DOHH2 (cell line): ENCODE data around the gene SOX18.

Experiments
- H3F3A ChIP-seq: fragments of 200-600 bp; sonication (generic), shearing (Covaris generic); 2 replicates; pipeline ENCODE4 v1.6.0; 2016; ENCODE audit warnings: antibody characterized with exemption, mild to moderate bottlenecking; ENCODE audit not compliant: control insufficient read depth, insufficient read depth
- H3K27ac ChIP-seq: fragments of 200-600 bp; sonication (generic); 2 replicates; pipeline ENCODE4 v1.5.1; 2014; ENCODE audit warnings: low read depth, mild to moderate bottlenecking, low read length, moderate library complexity
- H3K27me3 ChIP-seq: fragments of 200-600 bp; sonication (generic); 2 replicates; pipeline ENCODE4 v1.6.1; 2014; ENCODE audit warnings: mild to moderate bottlenecking, low read length, mixed read lengths; ENCODE audit not compliant: control insufficient read depth
- H3K36me3 ChIP-seq: fragments of 200-600 bp; sonication (generic); 2 replicates; pipeline ENCODE4 v1.6.1; 2014; ENCODE audit warnings: mild to moderate bottlenecking, low read length, moderate library complexity, mixed read lengths; ENCODE audit not compliant: control insufficient read depth
- H3K4me1 ChIP-seq: fragments of 200-600 bp; sonication (generic); 2 replicates; pipeline ENCODE4 v1.6.1; 2014; ENCODE audit warnings: mild to moderate bottlenecking, low read length, mixed read lengths; ENCODE audit not compliant: control insufficient read depth
- H3K4me2 ChIP-seq: fragments of 200-600 bp; sonication (generic); 2 replicates; pipeline ENCODE4 v1.6.0; 2014; ENCODE audit warnings: mild to moderate bottlenecking, low read length, moderate library complexity
- H3K4me3 ChIP-seq: fragments of 200-600 bp; sonication (generic); 2 replicates; pipeline ENCODE4 v1.5.1; 2014; ENCODE audit warnings: mild to moderate bottlenecking, low read length, mixed read lengths
- H3K79me2 ChIP-seq: fragments of 200-600 bp; sonication (generic); 2 replicates; pipeline ENCODE4 v1.6.1; 2014; ENCODE audit warnings: mild to moderate bottlenecking, low read length, mixed read lengths; ENCODE audit not compliant: control insufficient read depth
- H3K9me2 ChIP-seq: fragments of 200-600 bp; sonication (generic); replicated peaks from 2 replicates; pipeline ENCODE4 v1.6.1; 2014; ENCODE audit warnings: mild to moderate bottlenecking, low read length, mixed read lengths; ENCODE audit not compliant: control insufficient read depth
- H3K9me3 ChIP-seq: fragments of 200-600 bp; sonication (generic); 2 replicates; pipeline ENCODE4 v1.6.1; 2014; ENCODE audit warnings: antibody characterized with exemption, low read length, mixed read lengths; ENCODE audit not compliant: control insufficient read depth, insufficient read depth
- H4K20me1 ChIP-seq: fragments of 200-600 bp; sonication (generic); 2 replicates; pipeline ENCODE4 v1.6.0; 2014; ENCODE audit warnings: low read depth, mild to moderate bottlenecking, antibody characterized with exemption, low read length, moderate library complexity; ENCODE audit not compliant: control insufficient read depth, insufficient read depth
- EZH2phosphoT487 ChIP-seq: fragments of 200-600 bp; sonication (generic); IDR thresholded peaks from 2 replicates; pipeline ENCODE4 v1.6.1; 2017; ENCODE audit warnings: borderline replicate concordance, mild to moderate bottlenecking, antibody characterized with exemption, low read length, moderate library complexity, mixed read lengths
- TF ChIP-seq, protein P1 (sequence below): fragments of 200-600 bp; sonication (generic); IDR thresholded peaks from one replicate; pipeline ENCODE4 v1.5.1; 2014; ENCODE audit warnings: antibody characterized with exemption, mild to moderate bottlenecking, low read depth, low read length; ENCODE audit not compliant: poor library complexity, severe bottlenecking

Gene SOX18

DNA sequence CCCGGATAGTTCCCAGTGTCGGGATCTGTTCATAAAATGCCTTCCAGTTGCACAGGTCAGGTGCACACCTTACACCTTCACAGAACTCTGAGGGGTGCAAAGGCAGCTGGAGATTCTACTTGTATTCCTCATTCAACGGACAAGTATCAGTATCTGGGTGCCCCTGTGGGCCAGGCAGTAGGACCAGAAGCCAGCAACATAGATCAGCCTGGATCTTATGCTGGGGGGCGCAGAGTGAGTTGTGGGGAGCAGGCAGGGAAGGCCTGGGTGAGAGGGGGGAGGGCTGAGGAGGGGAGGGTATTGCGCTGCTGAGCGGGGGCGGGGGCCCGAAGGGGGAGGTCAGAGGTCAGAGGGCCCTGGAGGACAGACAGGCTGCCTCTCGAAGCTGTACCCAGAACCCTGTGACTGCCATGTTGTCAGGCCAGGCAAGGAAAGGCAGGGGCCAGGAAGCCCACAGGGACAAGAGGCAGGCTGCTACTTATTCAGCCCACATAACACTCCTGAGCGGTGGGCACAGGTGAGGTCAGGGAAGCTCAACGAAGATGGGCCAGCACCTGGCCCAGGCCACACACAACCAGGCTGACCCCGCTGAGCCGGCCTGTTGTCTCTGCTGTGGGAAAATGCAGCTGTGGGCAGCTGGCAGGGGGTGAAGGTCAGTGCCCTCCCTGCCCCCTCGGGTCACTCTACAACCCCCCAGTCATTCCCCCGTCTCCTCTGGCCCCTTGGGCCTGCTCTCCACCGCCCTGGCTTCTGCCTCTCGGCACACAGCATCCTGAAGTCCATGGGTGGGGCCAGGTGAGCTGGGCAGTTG, 31.6 kb upstream of the SOX18 start:
- H3K4me2 ChIP-seq, result peak overlapping the region; percentile 89
- no peaks in the 10 kb centered on the region for H3K9me3 ChIP-seq
- peaks cover 26% of the 10 kb centered on the region for H3K27me3 ChIP-seq
- H3K27ac ChIP-seq, result no peak overlapping the region
- H3F3A ChIP-seq, result peaks cover 23% of the 10 kb centered on the region
- H3K4me1 ChIP-seq, result peaks cover 58% of the 10 kb centered on the region
- H4K20me1 ChIP-seq, result no peaks in the 10 kb centered on the region
- peaks cover 23% of the 10 kb centered on the region for H3K79me2 ChIP-seq
- H3K36me3 ChIP-seq, result peaks cover 22% of the 10 kb centered on the region
- H3K4me3 ChIP-seq, result peak overlapping the region; percentile 82
- no peaks in the 10 kb centered on the region for H3K9me2 ChIP-seq
- TF ChIP-seq, protein P1, sequence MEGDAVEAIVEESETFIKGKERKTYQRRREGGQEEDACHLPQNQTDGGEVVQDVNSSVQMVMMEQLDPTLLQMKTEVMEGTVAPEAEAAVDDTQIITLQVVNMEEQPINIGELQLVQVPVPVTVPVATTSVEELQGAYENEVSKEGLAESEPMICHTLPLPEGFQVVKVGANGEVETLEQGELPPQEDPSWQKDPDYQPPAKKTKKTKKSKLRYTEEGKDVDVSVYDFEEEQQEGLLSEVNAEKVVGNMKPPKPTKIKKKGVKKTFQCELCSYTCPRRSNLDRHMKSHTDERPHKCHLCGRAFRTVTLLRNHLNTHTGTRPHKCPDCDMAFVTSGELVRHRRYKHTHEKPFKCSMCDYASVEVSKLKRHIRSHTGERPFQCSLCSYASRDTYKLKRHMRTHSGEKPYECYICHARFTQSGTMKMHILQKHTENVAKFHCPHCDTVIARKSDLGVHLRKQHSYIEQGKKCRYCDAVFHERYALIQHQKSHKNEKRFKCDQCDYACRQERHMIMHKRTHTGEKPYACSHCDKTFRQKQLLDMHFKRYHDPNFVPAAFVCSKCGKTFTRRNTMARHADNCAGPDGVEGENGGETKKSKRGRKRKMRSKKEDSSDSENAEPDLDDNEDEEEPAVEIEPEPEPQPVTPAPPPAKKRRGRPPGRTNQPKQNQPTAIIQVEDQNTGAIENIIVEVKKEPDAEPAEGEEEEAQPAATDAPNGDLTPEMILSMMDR, result no peak
- no peak for TF ChIP-seq EZH2phosphoT487

GRCh38 chr20:64080013-64080812, 30.8 kb upstream of the SOX18 start, which contains the start of gene OPRL1:
TSS of gene OPRL1 (plus strand) at chr20:64080082. CDS start at chr20:64092721, 12,639 bp downstream.
- Histone ChIP-seq H3K36me3 (peaks cover 30% of the 10 kb centered on the region), H3K9me2 (no peaks in the 10 kb centered on the region), H3K79me2 (peaks cover 25% of the 10 kb centered on the region), H3K27me3 (peaks cover 26% of the 10 kb centered on the region), H4K20me1 (no peaks in the 10 kb centered on the region), H3K27ac (peak within 1 kb of the TSS; percentile 89), H3K4me2 (peak within 1 kb of the TSS; percentile 95), H3F3A (peaks cover 23% of the 10 kb centered on the region), H3K9me3 (no peaks in the 10 kb centered on the region), H3K4me1 (peaks cover 58% of the 10 kb centered on the region), H3K4me3 (peak within 1 kb of the TSS; percentile 99)
- TF ChIP-seq, protein P1, result no peak
- no peak for TF ChIP-seq EZH2phosphoT487

DNA sequence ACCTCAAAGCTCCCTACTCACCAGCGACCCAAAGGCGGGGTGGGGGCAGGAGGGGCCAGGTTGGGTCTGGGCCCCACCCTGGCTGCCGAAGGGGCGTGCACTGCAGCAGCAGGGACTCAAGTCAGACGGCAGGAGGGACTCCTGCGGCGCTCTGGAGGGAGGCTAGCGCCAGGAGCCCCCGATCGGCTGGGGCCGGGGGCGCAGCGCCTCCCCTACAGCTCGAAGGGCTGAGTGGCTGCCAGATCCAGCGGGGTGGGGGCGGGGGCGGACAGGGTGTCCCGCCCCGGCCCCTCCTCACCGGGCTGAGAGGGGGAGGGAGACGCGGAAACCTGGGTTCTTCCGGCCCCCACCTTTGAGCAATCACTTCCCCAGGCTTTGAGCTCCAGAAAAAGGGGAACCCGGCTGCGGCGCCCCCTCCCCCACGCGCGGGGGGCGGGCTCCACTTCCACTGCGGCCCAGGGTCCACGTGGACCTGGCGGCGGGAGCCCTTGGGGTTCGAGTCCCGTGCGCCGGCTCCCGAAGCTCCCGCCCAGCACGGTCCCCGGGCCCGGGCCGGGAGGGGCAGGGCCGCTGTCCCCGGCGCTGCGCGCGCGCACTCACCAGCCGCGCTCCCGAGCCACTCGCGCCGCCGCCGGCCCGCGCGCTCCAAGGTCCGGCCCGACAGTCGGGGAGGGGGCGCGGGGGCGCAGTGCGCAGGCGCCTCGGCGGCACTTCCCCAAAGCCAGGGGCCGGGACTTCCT, 30.0 kb upstream of the SOX18 start, which contains the start of gene RGS19:
Gene RGS19, minus strand, starts transcription at position 246 of the 740 bp plus-strand sequence. CDS start 2,632 bp downstream, outside the sequence.
- Histone ChIP-seq H3F3A (peaks cover 23% of the 10 kb centered on the region), H3K27me3 (peaks cover 18% of the 10 kb centered on the region), H3K4me1 (peaks cover 58% of the 10 kb centered on the region), H3K9me2 (no peaks in the 10 kb centered on the region), H3K9me3 (no peaks in the 10 kb centered on the region), H3K4me2 (peak within 1 kb of the TSS; percentile 95), H3K79me2 (peaks cover 25% of the 10 kb centered on the region), H4K20me1 (no peaks in the 10 kb centered on the region), H3K36me3 (peaks cover 35% of the 10 kb centered on the region), H3K27ac (peak within 1 kb of the TSS; percentile 89), H3K4me3 (peak within 1 kb of the TSS; percentile 99)
- no peak for TF ChIP-seq EZH2phosphoT487
- TF ChIP-seq, protein P1, result peak; percentile 34
